Measurements from ENCODE around the gene SLAMF1.

GRCh38 chr1:160659566-160659965, 12.7 kb upstream of the SLAMF1 start:
- TF ChIP-seq RNF2 (IDR thresholded peaks at IDR 0.05) (no peak), CTCF (IDR thresholded peaks at IDR 0.05 in 2 of 3, conservative IDR thresholded peaks at IDR 0.05 in 1 of 3; ENCODE audit: insufficient read depth in 2 of 3, low read depth in 1 of 3, low read length in 3 of 3) (no peak), CAMTA2 (CRISPR knock-in tag; conservative IDR thresholded peaks at IDR 0.05) (no peak), SMARCA5 (IDR thresholded peaks at IDR 0.05) (no peak), CREM (IDR thresholded peaks at IDR 0.05; ENCODE audit: low read depth) (no peak), RFX5 (IDR thresholded peaks at IDR 0.05; ENCODE audit: low read depth, low read length) (no peak), ZNF589 (CRISPR knock-in tag; IDR thresholded peaks at IDR 0.05; ENCODE audit: low read depth) (no peak), ZNF668 (CRISPR knock-in tag; IDR thresholded peaks at IDR 0.05) (no peak)
